Esophagus (tissue), 2 donors: Measurements from ENCODE around the gene ZNF174. TPM values are rescaled to one million over a fixed set of nuclear protein-coding genes. Genes with fewer than 3 reads are reported as not detected.

ENCODE experiments used
- H3K27ac ChIP-seq, 2 donors: one replicate each; pipeline ENCODE4 v1.5.1; 2013; ENCODE audit warnings: low read depth in 2 of 2, mild to moderate bottlenecking in 2 of 2, inconsistent platforms in 1 of 2, low read length in 1 of 2, moderate library complexity in 1 of 2
- H3K27me3 ChIP-seq, 2 donors: one replicate each; pipeline ENCODE4 v1.6.1; 2013; ENCODE audit warnings: low read length in 2 of 2, control low read depth in 1 of 2, mild to moderate bottlenecking in 1 of 2; ENCODE audit not compliant: insufficient read depth in 2 of 2, control insufficient read depth in 1 of 2
- H3K36me3 ChIP-seq, 2 donors: one replicate each; pipeline ENCODE4 v1.6.1; 2013; ENCODE audit warnings: low read length in 1 of 2; ENCODE audit not compliant: control insufficient read depth in 2 of 2, insufficient read depth in 2 of 2
- H3K4me1 ChIP-seq, 2 donors: one replicate each; pipeline ENCODE4 v1.6.1; 2013; ENCODE audit warnings: low read length in 1 of 2; ENCODE audit not compliant: control insufficient read depth in 2 of 2, insufficient read depth in 2 of 2
- H3K4me3 ChIP-seq, 2 donors: one replicate each; pipeline ENCODE4 v1.5.1; 2013; ENCODE audit warnings: low read length in 2 of 2, mild to moderate bottlenecking in 2 of 2, low read depth in 1 of 2, moderate library complexity in 1 of 2
- H3K9me3 ChIP-seq, 2 donors: one replicate each; pipeline ENCODE4 v1.6.1; 2013; ENCODE audit warnings: mild to moderate bottlenecking in 2 of 2, low read depth in 1 of 2, low read length in 1 of 2, moderate library complexity in 1 of 2; ENCODE audit not compliant: control insufficient read depth in 2 of 2, insufficient read depth in 1 of 2
- WGBS, 2 donors: extraction: QIAGEN DNeasy Blood & Tissue Kit; methylation state at CpG; one replicate each; pipeline ENCODE4 v1.1.7; 2013; 5-methylcytosine and 5-hydroxymethylcytosine counted together
- polyA plus RNA-seq, 2 donors: library from polyadenylated mRNA; stranded (reverse); fragments of 200-250 nt; gene quantifications; one replicate each; pipeline ENCODE4 v1.2.3, GENCODE V29; 2013
- donor health status: healthy with polysubstance abuse.
- donor health status: Bipolar disorder and iron deficiency.

ZNF174 gene
- polyA plus RNA-seq, 2 donors = 2.9 to 4.7 TPM

DNA sequence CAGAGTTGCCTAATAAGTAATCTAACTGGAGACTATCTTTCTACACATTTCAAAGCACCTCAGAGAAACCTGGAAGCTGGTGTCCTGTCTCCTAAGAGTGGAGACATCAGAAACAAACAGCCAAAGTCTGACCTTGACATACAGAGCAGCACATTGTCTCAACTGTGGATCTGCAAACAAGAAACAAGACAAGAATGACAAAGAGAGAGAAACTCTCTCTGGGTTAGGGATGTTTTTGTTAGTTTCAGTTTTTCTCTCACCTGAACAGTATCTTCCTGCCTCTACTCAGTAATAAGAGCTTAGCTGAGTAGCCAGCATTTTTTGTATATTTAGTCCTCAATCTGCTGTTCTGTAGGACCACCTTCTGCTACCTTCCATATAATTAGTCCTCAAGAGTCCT, 33.4 kb downstream of the ZNF174 start:
- Histone ChIP-seq H3K4me1 (peaks cover 0 to 3% of the 10 kb centered on the region in 2 donors), H3K4me3 (no peak overlapping the region), H3K36me3 (peaks cover 0 to 7% of the 10 kb centered on the region in 2 donors), H3K27me3 (no peaks in the 10 kb centered on the region), H3K9me3 (peaks cover 6 to 11% of the 10 kb centered on the region in 2 donors), H3K27ac (no peak overlapping the region)

DNA sequence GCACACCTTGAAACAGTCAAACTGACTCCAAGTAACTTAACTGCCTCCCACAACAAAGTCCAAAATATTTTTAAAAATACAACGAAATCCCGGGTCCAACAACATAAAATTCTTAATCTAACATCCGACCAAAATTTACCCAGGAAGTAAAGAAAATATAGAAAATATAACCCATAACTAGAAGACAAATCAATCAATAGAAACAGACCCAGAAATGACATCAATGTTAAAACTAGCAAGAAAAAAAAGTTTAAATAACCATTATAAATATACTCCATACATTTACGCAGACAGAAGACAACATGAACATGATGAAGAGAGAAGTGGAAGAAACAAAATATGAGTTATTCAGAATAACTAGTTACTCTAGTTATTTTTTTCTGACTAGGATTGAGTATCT, 38.6 kb downstream of the ZNF174 start:
- Histone ChIP-seq H3K27me3 (no peaks in the 10 kb centered on the region), H3K4me3 (no peak overlapping the region), H3K4me1 (no peaks in the 10 kb centered on the region), H3K27ac (no peak overlapping the region), H3K9me3 (peaks cover 0 to 4% of the 10 kb centered on the region in 2 donors), H3K36me3 (no peaks in the 10 kb centered on the region)
- WGBS, 2 donors = 82 to 92% methylated on average over 4 of the region's 4 CpGs

DNA sequence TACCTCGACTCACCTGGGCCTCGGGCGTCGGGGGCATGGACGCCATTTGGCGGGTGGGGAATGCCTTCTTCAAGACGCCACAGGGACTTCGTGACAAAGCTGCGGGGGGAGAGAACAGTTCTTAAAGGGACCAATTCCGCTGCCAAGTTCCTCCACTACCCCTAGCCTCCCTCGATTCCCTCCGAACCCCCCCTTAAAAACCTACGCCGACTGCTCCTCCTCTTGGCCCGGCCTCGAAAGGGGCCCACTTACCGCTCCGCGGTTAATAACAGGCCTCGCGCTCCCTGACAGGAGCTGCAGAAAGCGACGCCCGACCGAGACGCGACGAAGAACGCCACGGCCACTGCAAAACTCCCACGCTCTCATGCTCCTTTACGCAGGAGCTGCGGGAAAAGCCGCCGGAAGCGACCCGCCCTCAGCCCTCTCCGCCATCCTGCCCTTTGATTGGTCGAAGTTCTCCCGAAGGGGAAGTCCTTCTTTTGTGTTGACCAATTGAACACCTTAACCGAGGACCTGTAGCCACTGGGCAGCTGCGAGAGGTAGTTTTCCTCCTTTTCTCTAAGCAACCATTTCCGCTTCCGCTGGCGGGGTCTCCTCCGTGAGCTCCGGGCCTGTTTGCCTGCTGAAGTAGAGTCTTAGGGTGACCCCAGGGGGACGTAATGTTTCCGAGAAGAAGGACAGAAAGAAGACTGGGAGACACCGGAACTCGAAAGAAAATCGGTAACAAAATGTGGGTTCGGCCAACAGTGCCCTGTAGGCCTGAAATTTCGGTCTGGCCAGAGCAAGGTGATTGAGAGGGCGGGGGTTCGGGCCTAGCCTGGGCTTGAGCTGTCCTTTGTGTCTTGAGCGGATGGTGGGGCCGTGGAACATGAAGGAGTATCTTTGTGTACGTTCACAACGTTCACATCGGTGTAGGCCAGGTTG, 42.4 kb downstream of the ZNF174 start, which contains the start of the genes NAA60 and ZNF597:
NAA60 (plus strand) TSS at position 573 of the 924 bp plus-strand sequence. CDS start 32,548 bp downstream, outside the sequence.
ZNF597 (minus strand) TSS at position 397 of the 924 bp plus-strand sequence; CDS start at position 46, 351 bp downstream.
- Histone ChIP-seq H3K36me3 (peaks cover 0 to under 1% of the 10 kb centered on the region in 2 donors), H3K27me3 (no peaks in the 10 kb centered on the region), H3K4me3 (peak within 1 kb of the TSS; percentile 60 to 76), H3K9me3 (peaks cover 0 to 4% of the 10 kb centered on the region in 2 donors), H3K27ac (peak within 1 kb of the TSS; percentile 63 to 84), H3K4me1 (no peaks in the 10 kb centered on the region)
- 38 to 42% methylated on average over 61 of the region's 61 CpGs for WGBS, 2 donors

DNA sequence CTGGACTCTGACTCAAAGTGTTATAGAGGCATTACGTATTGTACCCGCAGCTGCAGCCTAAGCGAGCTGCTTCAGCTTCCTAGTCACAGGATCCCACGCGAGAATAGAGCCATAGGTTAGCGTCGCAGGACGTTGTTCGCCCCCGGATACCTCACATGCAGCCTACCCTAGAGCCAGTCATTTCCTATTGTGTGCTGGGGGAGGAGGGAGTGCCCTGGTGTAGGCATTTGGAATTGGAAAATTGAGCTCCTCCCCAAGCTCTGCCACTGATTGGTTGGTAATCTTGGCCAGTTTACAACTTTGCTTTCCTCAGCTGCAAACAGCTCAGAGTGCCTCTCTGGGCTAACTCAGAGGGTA, 43.0 kb downstream of the ZNF174 start:
- Histone ChIP-seq H3K27me3 (no peaks in the 10 kb centered on the region), H3K4me3 (peak overlapping the region; percentile 60 to 76), H3K27ac (peak overlapping the region; percentile 63 to 84), H3K4me1 (no peaks in the 10 kb centered on the region), H3K36me3 (peaks cover 0 to 5% of the 10 kb centered on the region in 2 donors), H3K9me3 (peaks cover 0 to 1% of the 10 kb centered on the region in 2 donors)
- WGBS, 2 donors = 30 to 35% methylated on average over 10 of the region's 10 CpGs

DNA sequence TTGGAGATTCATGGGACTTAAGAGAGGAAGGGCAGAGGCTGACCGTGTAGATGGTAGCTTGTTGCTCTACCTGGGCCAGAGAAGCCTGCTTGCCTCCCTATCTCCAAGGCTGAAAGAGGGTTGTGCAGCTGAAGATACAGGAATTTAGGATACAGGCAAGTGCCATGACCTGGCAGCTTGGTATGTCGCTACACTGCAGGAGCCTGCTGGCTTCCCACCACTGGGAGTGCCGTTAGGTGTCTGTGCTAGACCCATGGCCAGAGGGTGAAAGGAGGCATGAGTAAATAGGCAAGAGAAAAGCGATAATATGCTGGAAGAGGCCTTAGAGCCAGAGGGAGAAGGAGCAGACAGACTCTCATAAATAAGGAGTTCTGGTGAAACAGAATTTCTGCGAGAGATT, 53.1 kb downstream of the ZNF174 start:
- H3K4me3 ChIP-seq = no peak overlapping the region
- H3K9me3 ChIP-seq = no peaks in the 10 kb centered on the region
- no peaks in the 10 kb centered on the region for H3K36me3 ChIP-seq
- H3K27me3 ChIP-seq = no peaks in the 10 kb centered on the region
- H3K4me1 ChIP-seq = no peaks in the 10 kb centered on the region
- 85 to 89% methylated on average over 5 of the region's 5 CpGs for WGBS, 2 donors
- H3K27ac ChIP-seq = no peak overlapping the region

DNA sequence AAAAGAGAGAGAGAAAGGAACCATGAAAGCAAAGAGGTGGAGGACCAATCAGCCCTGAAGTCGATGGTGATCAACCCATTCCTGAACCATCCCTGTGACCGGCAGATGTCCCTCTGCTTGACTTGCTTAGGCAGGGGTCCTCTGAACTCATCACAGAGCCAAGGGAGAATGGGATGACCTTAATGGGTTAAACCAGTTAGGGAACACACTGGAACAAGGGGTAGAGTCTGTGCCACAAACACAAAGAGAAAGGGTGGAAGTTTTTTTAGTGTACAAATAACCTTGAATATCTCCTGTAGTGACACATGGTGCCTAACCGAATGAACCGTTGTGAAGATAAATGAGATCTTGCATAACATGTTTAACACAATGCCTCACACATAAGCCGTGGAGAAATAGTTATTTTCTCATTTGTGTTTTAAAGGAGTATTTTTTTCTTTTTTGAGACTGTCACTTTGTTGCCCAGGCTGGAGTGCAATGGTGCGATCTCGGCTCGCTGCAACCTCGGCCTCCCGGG, 53.7 kb downstream of the ZNF174 start:
- no peaks in the 10 kb centered on the region for H3K27me3 ChIP-seq
- no peaks in the 10 kb centered on the region for H3K9me3 ChIP-seq
- H3K4me1 ChIP-seq = no peaks in the 10 kb centered on the region
- no peaks in the 10 kb centered on the region for H3K36me3 ChIP-seq
- 75 to 77% methylated on average over 10 of the region's 10 CpGs for WGBS, 2 donors
- H3K4me3 ChIP-seq = no peak overlapping the region
- no peak overlapping the region for H3K27ac ChIP-seq

DNA sequence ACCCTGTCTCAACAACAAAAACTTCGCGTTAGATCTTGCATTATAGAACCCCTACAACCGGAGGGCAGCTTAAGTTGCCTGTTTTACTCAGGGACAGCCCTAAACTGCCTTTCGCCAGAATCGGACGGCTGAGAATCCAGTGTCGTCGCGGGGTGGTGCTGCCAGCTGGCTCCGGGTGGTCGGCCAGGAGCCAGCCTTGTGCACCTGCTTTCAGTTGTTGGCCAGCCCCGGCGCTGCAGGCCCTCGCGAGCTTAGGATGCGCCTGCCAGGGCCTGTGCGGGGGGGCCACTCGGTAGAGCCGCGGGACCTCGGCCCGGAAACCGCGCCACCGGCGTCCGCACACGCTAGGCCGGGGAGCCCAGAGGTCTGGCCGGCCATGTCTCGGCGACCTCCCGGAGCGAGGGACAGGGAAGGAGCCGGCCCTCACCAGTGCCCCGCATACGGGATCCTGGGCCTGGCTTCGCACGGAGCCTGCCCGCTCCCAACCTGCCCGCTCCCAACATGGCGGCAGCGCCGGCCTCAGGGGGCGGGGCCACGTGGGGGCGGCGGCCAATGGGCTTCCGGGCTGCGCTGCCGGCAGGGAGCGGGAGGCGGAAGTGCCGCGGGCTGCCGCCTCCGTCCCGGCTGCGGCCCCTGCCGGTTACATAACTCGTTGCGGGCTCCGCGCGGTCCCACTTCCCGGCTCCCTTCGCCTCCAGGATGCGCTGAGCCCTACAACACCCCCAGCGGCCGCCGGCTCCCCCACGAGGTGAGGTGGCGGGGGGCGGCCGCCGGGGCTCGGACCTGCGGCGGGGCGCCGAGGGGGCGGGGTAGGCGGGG, 56.6 kb downstream of the ZNF174 start:
- Histone ChIP-seq H3K36me3 (no peaks in the 10 kb centered on the region), H3K27me3 (no peaks in the 10 kb centered on the region), H3K4me3 (peak overlapping the region; percentile 83 to 87), H3K4me1 (peaks cover 0 to 5% of the 10 kb centered on the region in 2 donors), H3K9me3 (no peaks in the 10 kb centered on the region), H3K27ac (peak overlapping the region; percentile 94 to 96)
- 0 to 1% methylated on average over 67 to 83 of the region's 83 CpGs for WGBS, 2 donors

DNA sequence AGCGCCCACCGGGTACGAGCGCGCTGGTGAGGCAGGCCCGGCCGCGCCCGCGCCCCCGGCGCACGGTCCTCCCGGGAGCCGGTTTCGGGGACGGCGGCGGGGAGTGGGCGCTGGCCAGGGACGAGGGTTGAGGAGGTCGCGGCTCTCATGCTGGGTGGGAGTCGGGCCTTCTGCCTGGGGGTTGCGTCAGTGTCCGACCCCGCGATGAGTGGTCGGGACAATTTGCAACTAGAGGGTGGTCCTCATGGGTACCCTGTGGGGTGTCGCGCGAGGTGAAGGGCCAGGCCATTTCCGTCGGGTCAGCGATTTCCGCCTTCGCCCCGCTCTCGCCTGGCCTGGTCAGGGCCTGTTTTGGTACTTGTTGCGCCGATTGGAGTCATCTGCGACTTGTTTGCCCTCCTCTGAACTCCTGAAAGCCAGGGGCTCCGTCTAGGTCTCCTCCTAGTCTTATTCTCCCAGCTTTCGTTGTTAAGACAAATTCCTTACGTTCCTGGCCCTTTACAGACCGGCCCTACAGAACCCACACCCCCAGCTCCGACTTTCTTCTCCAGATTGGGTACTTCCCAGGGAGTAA, 57.4 kb downstream of the ZNF174 start:
- Histone ChIP-seq H3K4me1 (peaks cover 0 to 5% of the 10 kb centered on the region in 2 donors), H3K27me3 (no peaks in the 10 kb centered on the region), H3K36me3 (no peaks in the 10 kb centered on the region), H3K9me3 (no peaks in the 10 kb centered on the region), H3K27ac (peak overlapping the region; percentile 94 to 96), H3K4me3 (peak overlapping the region; percentile 83 to 87)
- 0 to 2% methylated on average over 28 to 47 of the region's 47 CpGs for WGBS, 2 donors

DNA sequence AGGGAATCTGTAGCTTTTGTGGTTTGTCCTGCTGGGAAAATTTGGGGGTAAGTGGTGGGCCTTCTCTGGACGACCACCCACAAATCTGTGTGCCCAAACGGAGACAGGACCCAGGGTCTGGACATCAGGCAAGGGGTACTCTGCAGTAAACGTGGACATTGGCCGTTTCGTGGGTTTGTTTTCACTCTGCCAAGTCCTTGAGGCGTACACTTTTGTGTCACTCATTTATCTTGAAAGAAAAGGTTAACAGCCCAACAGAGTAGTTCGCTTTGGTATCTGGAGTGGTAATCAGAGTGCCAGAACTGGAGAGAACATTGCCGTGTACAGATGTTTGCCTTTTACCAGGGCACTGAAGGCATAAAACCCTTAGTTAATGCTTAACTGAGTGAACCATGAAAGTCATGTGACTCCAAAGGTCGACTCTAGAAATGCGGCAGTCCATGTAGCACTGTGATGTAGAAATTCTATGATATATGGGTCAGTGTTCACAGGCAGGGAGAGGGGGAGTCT, 57.9 kb downstream of the ZNF174 start:
- peak overlapping the region; percentile 83 to 87 for H3K4me3 ChIP-seq
- 3 to 4% methylated on average over 10 of the region's 10 CpGs for WGBS, 2 donors
- H3K4me1 ChIP-seq = peaks cover 0 to 5% of the 10 kb centered on the region in 2 donors
- peak overlapping the region; percentile 94 to 96 for H3K27ac ChIP-seq
- H3K27me3 ChIP-seq = no peaks in the 10 kb centered on the region
- H3K9me3 ChIP-seq = no peaks in the 10 kb centered on the region
- H3K36me3 ChIP-seq = no peaks in the 10 kb centered on the region
